Psoas muscle (tissue), 8 donors: ENCODE results near the gene ANTXR1. TPM values are rescaled to one million over a fixed set of nuclear protein-coding genes. Genes with fewer than 3 reads are reported as not detected.

Source experiments
- ATAC-seq, 4 donors: fragments of 200-7000 bp; cut with Tn5 transposase; one replicate each; pipeline ENCODE4 v1.9.1; 2020; ENCODE audit warnings: moderate library complexity in 3 of 4, mild to moderate bottlenecking in 2 of 4
- DNase-seq, 2 donors: peaks; one replicate each; pipeline ENCODE4 v3.0.0-alpha.2; 2020
- H3K27ac ChIP-seq: fragments of 200-600 bp; one replicate; pipeline ENCODE4 v1.8.0; 2022
- H3K27me3 ChIP-seq, 3 donors: fragments of 200-600 bp in 1 of 3; one replicate each; pipeline versions ENCODE4 v1.6.1 to v1.8.0; 2013 to 2022; ENCODE audit warnings: low read length in 2 of 3, mild to moderate bottlenecking in 2 of 3, moderate library complexity in 1 of 3; ENCODE audit not compliant: insufficient read depth in 3 of 3
- H3K36me3 ChIP-seq, 2 donors: fragments of 200-600 bp in 1 of 2; one replicate each; pipeline versions ENCODE4 v1.6.1 to v1.8.0; 2013 to 2022; ENCODE audit warnings: low read depth in 1 of 2, mild to moderate bottlenecking in 1 of 2, moderate library complexity in 1 of 2; ENCODE audit not compliant: insufficient read depth in 1 of 2
- H3K4me1 ChIP-seq: fragments of 200-600 bp; one replicate; pipeline ENCODE4 v1.8.0; 2022
- H3K4me3 ChIP-seq: fragments of 200-600 bp; one replicate; pipeline ENCODE4 v1.8.0; 2022; ENCODE audit warnings: mild to moderate bottlenecking
- H3K9me3 ChIP-seq: fragments of 200-600 bp; one replicate; pipeline ENCODE4 v1.8.0; 2022
- CTCF ChIP-seq: fragments of 200-600 bp; IDR thresholded peaks from one replicate; pipeline ENCODE4 v1.8.0; 2022; ENCODE audit warnings: antibody characterized with exemption
- WGBS, 3 donors: extraction: QIAGEN DNeasy Blood & Tissue Kit; methylation state at CpG; one replicate each; pipeline versions ENCODE4 v1.1.6 to v1.1.7; 2013; 5-methylcytosine and 5-hydroxymethylcytosine counted together
- intact Hi-C, 2 donors: fragments of 100-400 bp; cut with DNase I; formaldehyde crosslinking; loops; one replicate each; pipeline versions ENCODE4 v1.11.0 to v1.14.2; 2022
- polyA plus RNA-seq, 3 donors: library from polyadenylated mRNA; stranded (reverse); fragments of 200-250 nt; gene quantifications; one replicate each; pipeline ENCODE4 v1.2.3, GENCODE V29; 2013
- total RNA-seq, 4 donors: library from RNA; stranded (reverse); fragmentation: NEBNext Ultra II Directional in 2 of 4; extraction: Animal tissue kit (Norgen Biotek cat#: 25700) in 2 of 4; gene quantifications; one replicate each; pipeline versions ENCODE4 v1.2.1 to v1.2.4, GENCODE V29; 2021 to 2023
- donor health status: healthy with polysubstance abuse.
- donor health status: DM: no; HTN: no; CAD: no; lungs with moderate emphysema.
- donor health status: Bipolar disorder and iron deficiency.
- donor health status: healthy.
- donor health status: DM: yes; HTN: yes; CAD: no.
- donor health status: DM: no; HTN: no; CAD: no.
- donor health status: DM: no; HTN: no; CAD: no.
- donor health status: DM: yes; HTN: yes; CAD: no.

The ANTXR1 gene
- total and polyA plus RNA-seq, 7 donors = 3.7 to 24.3 (median 10.9) TPM

DNA sequence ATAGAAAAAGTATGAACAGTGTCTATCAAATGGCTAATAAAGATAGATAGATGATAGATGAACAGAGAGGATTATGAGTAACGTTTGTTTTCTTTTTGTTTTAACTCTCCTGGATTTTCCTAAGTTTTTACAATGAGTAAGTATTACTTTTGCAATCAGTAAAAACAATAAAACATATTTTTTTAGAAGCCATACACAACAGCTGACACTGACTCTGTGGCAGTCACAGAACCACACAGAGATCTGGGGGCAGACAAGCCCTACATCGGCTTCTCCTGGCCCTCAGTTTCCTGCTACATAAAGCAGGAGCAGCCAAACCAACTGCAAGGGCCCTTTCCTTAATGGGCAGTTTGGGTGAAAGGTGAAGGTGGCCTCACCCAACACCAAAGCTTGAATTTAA is 63.6 kb downstream of the ANTXR1 start:
- ATAC-seq (no peak), DNase-seq (no peak)
- TF ChIP-seq CTCF = no peak
- H3K4me3 ChIP-seq = no peak overlapping the region
- H3K36me3 ChIP-seq = peaks cover 0 to 5% of the 10 kb centered on the region in 2 donors
- intact Hi-C loops = no loop called here
- H3K9me3 ChIP-seq = no peaks in the 10 kb centered on the region
- 83 to 93% (median 90%) methylated on average over 2 of the region's 2 CpGs for WGBS, 3 donors
- no peaks in the 10 kb centered on the region for H3K4me1 ChIP-seq
- H3K27me3 ChIP-seq = no peaks in the 10 kb centered on the region
- no peak overlapping the region for H3K27ac ChIP-seq

DNA sequence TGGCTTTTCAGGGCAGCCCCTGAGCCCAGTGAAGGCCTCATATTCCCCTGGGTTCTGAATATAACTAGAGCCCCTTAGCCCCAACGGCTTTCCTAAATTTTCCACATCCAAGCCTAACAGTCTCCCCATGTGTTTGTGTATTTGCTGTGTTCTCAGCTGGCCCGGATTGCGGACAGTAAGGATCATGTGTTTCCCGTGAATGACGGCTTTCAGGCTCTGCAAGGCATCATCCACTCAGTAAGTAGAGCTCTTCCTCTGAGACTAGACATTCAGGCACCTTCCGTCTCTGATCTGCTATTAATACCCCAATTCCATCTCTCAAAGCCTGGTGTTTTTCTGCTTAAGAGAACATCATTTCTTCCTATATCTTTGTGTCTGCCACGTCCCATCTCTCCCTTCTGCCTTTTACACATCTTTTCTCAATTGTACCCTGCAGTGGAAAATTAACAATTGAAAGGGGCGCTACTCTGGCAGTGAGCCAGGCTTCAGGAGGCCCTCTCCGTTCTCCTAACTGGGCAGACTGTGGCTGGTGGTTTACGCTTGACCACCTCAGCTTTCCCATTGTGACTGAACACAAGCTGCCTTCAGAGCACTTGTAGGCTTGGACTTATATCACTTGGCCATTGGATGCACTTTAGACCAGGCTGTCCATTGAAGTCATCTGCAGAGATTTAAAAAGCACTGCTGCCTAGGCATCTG is 64.4 kb downstream of the ANTXR1 start:
- WGBS, 3 donors = 86 to 92% (median 88%) methylated on average over 10 of the region's 10 CpGs
- DNase-seq (no peak), ATAC-seq (no peak)
- Histone ChIP-seq H3K9me3 (no peaks in the 10 kb centered on the region), H3K27me3 (no peaks in the 10 kb centered on the region), H3K36me3 (peaks cover 0 to 5% of the 10 kb centered on the region in 2 donors), H3K27ac (no peak overlapping the region), H3K4me1 (peaks cover 6% of the 10 kb centered on the region), H3K4me3 (no peak overlapping the region)
- no peak for TF ChIP-seq CTCF
- intact Hi-C loops = no loop called here

DNA sequence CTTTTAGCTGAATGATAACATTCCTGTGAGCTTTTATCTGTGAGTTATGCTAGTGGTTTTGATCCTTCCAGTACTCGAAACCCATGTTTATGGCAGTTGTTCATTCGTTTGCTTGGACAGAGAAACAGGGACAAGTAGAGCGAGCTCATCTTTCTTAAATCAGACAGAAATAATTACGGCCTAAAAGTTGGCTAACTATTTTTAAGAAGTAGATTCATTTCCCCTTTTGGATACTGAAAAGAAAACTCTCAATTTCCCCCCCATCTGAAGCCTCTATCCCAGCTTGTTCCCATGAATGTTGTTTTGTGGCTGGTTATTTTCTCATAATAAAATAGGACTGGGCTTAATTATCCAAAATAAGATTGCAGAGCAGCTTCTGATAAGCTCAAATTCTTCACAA is 67.1 kb downstream of the ANTXR1 start:
- Histone ChIP-seq H3K27me3 (no peaks in the 10 kb centered on the region), H3K4me3 (no peak overlapping the region), H3K27ac (no peak overlapping the region), H3K9me3 (no peaks in the 10 kb centered on the region), H3K4me1 (peaks cover 23% of the 10 kb centered on the region), H3K36me3 (peaks cover 0 to 5% of the 10 kb centered on the region in 2 donors)
- no peak for TF ChIP-seq CTCF
- no peak for DNase-seq
- no peak for ATAC-seq
- 84 to 96% (median 87%) methylated on average over 4 of the region's 4 CpGs for WGBS, 3 donors
- intact Hi-C loops = no loop called here

DNA sequence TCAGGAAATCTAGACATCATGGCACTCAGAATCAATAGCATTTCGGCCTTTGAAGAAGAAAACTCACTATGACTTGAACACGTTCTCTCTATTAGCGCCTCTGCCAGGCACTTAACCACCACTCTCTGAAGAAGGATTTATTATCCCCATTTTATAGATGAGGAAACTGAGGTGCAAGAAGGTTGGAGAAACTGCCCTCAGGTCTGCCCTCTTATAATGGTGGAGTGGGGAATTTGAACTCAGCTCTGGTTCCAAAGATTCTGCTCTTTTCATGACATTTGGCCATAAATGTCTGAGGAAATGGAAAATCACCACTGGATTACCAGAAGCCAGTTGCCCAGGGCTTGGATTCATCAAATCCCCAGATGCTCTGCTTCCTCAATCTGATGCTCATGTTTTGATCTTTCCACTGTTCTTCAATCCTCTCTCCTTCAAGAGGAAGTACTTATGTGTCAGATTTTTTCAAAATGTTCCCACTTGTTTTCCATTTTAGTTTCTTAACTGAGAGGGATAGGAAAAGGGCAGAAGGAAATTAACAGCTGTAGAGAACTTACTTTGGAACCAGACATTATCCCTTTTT is 68.1 kb downstream of the ANTXR1 start:
- H3K27ac ChIP-seq = no peak overlapping the region
- intact Hi-C loops = no loop called here
- H3K36me3 ChIP-seq = peaks cover 0 to 2% of the 10 kb centered on the region in 2 donors

More for the DNA sequence above, 68.1 kb downstream of the ANTXR1 start:
- ATAC-seq (no peak), DNase-seq (no peak)
- Histone ChIP-seq H3K27me3 (no peaks in the 10 kb centered on the region), H3K9me3 (no peaks in the 10 kb centered on the region), H3K4me3 (no peak overlapping the region), H3K4me1 (peaks cover 23% of the 10 kb centered on the region)
- 96 to 100% (median 98%) methylated on average over 3 of the region's 3 CpGs for WGBS, 3 donors
- no peak for TF ChIP-seq CTCF
